ENCODE measurements around the gene SUPT16H.
"Not testable (repeated sequence)": the region's sequence is repeated elsewhere in the genome, so short reads cannot be mapped to it uniquely, and the experiment has no call there.

SUPT16H gene

DNA sequence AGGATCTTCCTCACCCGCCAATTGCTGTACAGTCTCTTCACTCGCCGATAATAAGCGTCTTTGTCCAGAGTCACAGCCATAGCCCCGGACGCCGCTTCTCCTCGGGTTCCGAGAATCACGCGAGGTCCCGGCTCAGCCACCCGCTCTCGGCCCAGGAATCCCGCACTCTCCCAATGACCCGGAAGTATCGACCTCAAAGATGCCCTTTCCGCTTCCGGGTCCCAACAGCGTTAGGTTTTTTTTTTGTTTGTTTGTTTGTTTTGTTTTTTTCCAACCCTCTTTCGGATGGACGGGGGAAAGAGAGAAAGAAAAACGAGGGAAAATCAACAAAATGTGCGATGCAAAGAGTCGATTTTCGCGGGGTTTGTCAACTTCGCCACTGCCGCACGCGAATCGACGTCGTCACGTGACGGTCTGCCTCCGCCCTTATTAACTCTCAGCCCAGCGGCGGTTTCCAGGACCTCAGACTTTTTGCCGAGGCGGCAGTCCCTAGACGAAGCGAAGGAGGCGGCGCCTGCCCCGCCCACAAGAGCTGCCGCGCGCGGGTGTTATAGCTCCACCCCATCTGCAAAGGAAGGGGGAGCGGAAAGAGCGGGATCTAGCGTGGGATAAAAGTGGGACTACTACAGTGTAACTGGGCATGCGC lies at the start of gene SUPT16H:
Gene SUPT16H (minus strand): TSS at position 172 of the 646 bp plus-strand sequence. CDS start 92 bp downstream, at position 80.
- DNase-seq, result no peak

DNA sequence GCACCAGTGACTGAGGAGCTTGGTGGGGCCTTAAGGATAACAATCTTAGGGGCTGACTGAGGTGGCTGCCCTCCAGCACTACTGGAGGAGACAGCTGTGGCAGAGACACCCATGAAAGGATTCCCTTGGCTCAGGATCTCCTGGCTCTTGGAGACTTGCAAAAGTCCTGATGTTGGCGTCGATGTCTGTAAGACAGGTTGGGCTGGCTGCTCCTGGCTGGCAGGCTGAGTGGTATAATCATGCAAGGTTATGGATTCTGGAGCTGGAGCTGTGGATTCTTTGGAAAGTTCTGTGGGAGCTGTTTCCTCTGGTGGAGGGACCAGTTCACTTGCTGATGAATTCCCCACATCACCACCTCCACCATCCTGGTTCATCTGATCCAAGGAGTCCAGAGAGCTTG lies 47.3 kb upstream of the SUPT16H start:
- DNase-seq, result no peak

DNA sequence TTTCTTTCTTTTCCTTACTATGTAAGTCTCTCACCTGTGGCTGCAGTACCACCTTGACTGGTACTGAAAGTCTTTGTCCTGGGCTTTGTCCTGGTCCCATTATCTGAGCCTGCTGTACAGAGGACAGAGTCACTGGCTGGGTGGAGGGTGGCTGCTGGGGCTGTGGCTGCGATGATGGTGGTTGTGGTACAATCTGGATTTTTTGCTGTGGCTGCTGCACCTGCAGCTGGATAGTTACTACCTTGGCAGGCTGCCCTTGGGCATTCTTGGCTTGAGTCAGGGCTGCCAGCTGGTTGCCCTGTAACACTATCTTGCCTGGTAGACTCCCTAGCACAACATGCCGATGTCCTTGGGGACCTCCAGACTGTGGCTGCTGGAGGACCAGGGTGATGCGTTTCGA lies 45.1 kb upstream of the SUPT16H start:
- no peak for DNase-seq

DNA sequence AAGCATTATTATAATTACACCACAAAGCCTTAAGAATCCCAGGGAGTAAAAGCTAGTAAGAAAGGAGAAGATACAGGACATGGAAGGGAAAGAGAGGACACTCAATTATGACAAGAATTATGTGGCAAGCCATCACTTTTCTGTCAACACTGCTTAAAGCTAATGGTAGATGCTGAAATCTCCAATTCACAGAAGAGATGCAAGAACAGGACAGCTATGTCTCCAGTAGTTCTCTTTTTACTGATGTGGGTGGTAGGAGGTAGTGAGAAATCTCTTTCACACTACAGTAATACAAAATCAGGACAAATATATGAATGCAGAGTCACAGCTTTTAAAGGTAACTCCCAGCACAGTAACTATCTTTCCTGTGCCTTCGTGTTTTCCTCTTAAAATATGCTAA lies 42.9 kb upstream of the SUPT16H start:
- DNase-seq, result no peak

DNA sequence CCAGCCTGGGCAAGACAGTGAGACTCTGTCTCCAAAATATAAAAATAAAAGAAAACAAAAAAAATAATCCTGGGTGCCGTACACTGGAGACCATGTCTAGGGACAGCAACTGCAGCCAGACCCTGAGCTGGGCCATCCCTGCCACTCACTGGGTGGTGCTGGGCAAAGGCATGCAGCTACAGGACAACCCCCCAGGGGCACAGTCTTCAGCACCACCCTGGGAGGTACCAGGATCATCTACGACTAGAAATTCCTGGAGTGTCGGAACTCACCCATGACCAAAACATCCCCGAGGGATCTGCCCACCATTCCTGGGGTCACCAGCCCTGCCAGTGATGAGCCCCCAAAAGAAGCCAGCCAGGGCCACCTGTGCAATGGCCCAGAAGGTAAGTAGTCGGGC lies 35.7 kb upstream of the SUPT16H start:
- no peak for DNase-seq

DNA sequence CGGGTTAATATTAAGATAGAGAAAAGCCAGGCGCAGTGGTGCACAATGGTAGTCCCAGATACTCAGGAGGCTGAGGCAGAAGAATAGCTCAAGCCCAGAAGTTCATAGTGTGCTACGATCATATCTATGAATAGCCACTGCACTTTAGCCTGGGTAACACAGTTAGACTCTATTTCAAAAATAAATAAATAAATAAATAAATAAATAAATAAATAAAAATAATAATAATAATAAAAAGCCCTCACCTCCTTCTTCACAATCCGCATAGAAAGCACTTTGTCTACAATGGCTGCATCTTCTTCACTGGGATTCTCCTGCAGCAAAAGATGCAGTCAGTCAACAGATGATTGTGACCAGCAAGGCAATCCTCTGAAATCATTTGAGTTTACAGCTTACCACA lies 31.5 kb upstream of the SUPT16H start:
- no peak for DNase-seq

DNA sequence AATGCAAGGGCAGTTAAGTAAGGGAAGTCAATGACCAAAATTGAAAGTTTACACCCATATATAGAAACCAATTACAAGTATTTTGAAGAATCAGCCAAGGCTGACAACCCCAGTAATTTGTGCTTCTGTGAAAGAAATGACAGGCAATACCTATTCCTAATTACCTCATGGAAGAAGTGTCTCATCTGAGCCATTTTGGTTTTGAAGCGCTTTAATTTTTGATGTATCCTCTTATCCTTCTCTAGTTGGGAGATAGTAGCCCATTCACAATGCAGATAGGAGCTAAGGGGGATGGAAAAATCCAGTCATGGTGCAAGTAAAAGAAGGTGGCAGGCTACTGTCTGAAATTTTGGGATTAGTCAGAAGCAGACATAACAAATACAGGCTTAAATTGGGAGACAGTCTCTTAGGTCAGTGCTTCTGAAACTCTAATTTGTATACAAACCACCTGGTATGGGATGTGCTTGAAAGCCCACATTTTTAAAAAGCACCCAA lies 30.4 kb upstream of the SUPT16H start:
- DNase-seq, result no peak

DNA sequence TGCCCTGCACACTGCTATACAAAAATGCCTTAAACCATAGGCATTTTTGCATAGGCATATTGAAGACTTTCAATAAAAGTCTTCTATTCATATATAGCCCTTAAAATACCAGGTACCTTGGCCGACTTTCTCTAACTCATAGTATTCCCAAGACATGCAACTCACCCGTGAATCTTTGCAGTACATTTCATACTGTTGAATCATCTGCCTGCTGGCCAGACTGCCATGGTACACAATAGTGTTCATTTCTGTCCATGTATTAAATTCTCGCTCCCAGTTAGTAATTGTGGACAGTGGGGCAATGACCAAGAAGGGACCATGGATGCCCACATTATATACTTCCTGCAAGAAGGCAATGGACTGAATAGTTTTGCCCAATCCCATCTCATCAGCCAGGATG lies 24.3 kb upstream of the SUPT16H start:
- DNase-seq, result no peak

DNA sequence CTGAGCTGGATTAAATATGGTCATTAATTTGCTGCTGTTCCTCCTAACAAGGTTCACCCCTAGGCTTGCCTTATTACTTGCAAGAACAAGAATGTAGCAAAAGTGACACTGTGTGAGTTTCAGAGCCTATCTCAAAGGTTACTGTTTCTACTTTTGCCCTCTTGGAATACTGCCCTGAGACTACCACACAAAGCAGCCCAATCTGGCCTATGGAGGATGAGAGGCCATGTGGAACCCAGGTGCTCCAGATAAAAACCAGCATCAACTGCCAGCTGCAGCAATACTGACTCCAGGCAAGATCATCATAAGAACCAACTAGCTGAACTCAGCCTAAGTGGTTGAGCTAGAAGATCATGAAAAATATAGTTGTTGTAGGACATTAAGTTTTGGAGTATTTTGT lies 22.4 kb upstream of the SUPT16H start:
- no peak for DNase-seq

DNA sequence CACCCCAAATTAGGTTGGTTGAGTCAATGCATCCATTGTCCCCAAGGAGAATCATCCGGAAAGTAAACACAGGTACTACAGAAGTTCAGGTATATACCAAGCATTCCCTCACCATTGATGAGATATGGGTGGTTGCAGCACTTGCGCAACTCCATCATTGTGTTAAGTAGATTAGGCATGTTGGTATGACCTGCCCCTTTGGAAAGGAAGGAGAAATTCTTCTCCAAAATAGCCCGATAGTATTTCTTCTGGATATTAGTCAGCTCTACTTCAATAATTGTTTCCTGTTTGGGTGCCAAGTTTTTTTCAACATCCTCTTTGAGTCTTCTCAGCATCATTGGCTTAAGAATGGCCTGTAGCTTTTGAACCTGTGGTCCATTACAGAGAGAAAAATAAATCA lies 21.3 kb upstream of the SUPT16H start:
- DNase-seq, result no peak

DNA sequence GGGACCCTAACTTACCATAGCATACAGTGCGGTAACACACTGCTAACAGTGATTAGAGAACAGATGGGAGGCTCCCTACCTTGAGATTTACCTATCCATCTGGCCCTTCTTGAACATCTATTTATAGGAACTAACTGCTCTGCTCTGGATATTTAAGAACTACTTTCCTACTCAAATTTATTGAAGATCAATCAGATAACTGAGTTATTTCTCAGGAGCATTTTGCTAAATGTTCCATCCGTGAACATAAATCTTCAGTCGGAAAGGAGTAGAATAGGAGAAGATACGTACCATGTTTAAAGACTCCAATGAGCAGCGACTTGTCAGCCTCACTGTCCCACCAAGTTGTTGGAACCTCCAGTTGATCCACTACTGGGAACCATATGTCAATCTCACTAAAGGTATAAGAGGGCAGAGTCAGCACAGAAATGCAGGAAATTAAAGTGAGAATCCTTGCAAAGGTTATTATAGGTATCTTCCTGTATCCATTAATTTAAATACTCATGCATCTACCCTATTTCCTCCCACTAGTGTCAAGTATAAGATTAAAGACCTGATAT lies 15.6 kb upstream of the SUPT16H start:
- DNase-seq, result no peak

DNA sequence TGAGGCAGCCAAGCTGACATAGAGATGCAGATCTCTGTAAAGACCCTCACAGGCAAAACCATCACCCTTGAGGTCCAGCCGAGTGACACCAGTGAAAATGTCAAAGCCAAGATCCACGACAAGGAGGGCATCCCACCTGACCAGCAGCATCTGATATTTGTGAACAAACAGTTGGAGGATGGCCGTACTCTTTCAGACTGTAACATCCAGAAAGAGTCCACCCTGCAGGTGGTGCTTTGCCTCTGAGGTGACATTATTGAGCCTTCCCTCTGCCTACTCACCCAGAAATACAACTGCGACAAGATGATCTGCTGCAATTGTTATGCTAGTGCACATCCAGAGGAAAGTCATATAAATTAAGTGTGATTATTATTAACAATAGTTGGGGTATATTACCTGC lies 15.1 kb upstream of the SUPT16H start:
- no peak for DNase-seq

DNA sequence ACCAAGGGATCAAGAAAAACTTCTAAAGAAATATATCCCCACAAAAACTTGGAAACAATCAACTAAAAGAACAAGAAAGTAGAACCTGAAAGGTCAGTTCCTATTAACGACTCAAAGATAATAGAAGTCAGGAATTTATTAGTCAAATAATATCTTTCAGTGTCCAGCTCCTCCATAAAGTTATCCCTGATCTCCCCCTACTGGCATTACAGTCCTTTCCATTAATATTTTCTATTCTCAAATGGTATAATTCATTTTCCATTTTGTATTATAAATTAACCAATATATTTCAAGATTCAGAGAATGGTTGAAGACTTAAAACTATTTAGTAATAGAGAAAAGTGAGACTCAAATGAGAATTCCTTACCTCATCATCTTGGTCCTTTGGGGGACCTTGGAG lies 11.6 kb upstream of the SUPT16H start:
- DNase-seq, result no peak

DNA sequence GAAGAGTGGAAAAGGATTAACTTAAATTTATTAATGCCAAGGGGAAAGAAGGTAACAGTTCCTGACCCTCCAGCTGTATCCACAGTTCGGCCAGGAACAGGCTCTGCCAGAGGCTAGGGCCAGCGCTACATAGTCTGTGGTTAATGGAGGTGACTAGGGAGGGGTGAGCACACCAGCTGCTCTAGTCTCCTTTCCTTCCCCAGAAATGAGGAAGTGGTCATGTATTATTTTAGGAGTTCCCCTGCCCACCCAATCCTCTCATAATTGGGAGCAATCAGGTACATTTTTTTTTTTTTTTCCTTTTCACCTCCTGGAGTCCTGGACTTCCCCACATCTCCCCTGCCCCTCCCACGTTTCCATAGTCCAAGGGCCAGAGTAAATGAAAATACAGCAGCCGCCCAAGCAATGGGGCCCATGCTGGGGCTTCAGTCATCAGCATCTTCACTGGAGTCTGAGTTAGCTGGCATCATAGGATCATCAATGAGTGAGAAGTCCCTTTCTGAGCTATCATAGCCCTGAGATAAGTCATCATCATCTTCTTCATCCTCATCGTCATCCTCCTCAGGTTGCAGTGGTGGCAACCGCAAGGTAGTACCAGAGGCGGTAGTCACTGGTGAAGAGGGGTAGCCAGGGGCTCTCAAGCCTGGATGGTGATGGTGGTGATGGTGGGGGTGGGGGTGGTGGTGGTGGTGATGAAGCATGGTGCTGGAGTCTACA lies 1.5 kb upstream of the SUPT16H start:
- no peak for DNase-seq

DNA sequence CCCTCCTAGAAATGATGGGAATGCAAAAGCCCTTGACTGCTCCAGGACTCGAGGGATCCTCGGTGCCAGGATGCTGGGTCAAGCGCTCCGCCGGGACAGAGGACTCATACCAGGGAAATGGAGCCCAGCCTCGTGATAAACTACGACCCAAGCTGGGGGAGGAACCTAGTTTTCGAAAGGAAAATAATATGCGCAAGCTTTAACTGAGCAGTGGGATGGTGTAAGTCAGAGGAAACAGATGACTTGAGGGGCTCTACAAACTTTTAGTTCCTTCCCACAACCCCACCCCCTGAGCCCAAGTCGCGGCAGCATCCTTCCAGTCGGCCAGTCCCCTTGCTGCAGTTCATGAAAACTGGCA lies 654 bp upstream of the SUPT16H start:
- no peak for DNase-seq

DNA sequence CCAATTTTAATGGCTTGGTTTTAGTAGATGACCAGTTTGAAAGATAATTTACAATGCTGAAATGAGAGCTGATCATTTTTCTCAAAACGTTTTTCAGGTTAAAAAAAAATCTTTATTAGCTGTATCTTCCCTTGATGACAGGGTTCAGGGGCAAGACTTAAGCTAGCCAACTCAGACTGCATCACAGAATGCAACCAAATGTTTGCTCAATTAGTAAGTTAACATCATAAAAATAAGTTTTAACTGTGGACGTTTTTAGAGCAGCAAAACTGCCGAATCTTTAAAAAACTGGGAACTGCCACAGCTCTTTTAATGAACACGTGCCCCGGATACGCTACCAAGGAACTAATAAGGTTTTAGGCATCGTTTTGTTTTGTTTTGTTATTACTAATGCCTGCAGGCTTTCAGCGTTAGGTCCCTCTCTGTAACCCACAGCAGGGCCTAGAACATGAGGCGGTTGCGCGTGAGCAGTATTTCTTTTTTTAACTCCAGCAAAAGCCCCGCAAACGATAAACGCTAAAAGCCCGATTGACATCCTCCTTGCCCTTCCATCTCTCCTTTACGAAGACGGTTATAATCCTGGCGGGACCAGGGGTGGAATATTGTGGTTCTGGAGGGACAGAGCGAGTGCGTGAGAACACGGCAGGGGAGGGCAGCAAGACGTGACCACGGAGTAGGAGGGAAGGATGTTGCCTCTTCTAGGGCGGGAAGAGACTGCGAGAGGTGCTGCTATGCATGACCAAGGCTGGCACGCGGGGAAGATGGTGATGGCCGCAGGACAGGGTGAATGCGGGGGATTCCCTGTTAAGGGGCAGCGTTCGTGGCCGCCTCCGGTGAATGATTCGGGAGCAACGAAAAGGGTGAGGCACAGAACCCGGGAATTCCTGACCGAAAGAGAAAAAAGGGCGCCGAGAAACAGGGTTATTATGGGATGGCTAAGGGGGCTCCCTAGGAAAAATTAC lies 652 bp downstream of the SUPT16H start:
- DNase-seq, result no peak

DNA sequence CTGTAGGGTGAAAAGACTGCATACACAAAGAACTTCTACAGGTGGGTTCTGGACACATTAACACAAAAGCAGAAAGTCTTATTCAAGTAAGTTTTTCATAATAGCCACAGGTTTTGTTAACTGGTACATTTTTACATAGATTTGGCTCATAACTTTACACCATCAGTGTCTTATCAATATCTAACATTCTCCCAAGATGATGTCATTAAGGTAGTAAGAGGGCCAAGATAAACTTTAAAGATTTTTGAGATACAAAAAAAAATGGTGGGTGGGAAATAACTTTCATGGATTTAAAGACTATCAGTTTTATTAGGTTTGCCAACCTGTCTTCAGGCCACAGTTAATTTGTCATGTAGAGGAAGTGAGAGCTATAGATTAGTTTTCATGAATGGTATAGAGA lies 1.7 kb downstream of the SUPT16H start:
- DNase-seq, result no peak

DNA sequence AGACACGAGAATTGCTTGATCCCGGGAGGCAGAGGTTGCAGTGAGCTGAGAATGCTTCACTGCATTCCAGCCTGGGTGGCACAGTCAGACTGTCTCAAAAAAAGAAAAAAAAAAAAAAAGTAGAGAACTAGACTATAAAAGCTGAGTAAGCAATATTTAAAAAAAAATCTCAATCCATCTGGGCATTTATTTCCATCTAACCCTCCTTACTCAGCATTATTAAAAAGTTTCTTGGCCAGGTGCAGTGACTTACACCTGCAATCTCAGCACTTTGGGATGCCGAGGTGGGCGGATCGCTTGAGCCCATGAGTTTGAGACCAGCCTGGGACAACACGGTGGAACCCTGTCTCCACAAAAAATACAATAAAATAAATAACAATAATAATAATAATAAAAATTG lies 4.5 kb downstream of the SUPT16H start:
- DNase-seq, result no peak

DNA sequence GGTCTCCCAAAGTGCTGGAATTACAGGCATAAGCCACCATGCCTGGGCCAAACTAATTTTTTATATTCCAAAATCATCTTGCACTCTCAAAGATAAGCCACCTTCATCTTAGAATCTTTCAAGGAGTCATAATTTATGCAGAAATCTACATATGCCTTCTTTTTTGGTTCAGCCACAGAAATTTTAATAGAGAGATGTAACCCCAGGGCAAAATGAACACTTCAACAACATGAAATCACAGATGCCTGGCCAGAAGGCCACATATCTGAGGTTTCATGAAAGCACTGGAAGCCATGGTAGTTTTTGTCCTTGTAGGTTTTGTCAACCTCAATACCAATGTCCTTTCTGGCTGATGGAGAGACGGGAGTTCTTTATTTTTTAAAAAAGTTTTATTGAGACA lies 9.8 kb downstream of the SUPT16H start:
- DNase-seq, result no peak

DNA sequence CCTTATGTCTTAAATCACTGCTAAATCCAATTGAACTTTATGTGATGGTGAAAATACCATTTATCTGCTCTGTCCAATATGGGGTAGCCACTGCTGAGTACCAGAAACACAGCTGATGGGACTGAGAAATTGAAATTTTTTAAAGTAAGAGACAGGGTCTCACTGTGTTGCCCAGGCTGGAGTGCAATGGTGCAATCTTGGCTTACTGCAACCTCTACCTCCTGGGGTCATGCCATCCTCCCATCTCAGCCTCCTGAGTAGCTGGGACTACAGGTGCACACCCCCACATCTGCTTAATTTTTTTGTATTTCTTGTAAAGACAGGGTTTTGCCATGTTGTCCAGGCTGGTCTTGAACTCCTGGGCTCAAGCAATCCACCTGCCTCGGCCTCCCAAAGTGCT lies 11.0 kb downstream of the SUPT16H start:
- not testable (repeated sequence) for DNase-seq

DNA sequence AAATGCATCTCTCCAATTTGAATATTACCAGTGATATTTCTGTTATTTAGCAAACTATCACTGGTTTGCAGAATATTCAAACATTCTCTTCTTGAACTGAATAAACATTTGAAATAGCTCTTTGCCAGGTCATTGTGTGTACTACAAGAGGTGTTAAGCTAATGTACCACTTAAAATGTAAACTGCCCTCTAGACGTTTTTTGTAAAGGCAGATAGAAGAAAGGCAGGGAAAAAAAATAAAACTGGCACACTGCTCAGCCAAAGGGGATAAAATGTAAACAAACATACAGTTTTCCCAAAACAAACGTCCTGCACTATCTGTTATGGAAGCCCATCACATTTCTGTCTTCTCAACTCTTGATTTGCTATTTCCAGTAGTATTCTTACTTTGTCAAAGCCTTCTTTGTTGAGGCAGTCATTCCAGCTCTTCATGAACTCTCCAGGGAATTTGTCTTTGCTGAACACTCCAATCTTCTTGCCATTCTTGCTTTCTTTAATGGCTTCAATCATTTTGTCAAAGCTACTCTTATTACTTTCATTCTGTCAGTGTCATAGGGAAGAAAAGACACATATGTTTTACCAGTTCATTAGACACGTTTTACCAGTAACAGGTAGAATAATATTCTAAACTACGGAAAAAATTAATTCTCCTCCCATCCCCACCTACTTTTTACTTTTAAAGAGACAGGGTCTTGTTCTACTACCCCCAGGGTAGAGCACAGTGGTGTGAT lies 13.7 kb downstream of the SUPT16H start:
- no peak for DNase-seq

DNA sequence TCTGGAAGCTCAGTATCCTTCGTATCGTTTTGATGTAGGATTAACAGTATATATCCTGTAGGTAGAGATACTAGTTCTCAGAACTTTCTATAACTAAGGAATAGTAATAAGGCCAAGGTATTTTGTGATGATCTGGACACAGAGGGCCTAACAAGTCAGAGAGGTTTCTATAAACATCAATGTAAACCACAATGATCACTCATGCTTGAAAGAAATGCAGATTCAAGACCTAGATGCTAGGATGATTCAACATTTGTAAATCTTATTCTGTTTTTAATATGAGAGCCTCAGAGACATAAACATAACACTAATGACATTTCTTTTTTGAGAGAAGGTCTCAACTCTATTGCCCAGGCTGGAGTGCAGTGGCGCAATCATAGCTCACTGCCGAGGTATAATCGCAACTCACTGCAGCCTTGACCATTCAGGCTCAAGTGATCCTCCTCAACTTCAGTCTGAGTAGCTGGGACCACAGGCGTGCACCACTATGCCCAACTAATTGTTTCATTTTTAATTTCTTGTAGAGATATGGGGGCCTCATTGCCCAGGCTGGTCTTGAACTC lies 16.2 kb downstream of the SUPT16H start:
- no peak for DNase-seq

All from cortex of kidney (tissue), 1 donor.